ENCODE data around the gene RTP2. TPM values are rescaled to one million over a fixed set of nuclear protein-coding genes. Genes with fewer than 3 reads are reported as not detected.

Gene RTP2
- total RNA-seq, 1 donor from 2014 or later, result not detected

DNA sequence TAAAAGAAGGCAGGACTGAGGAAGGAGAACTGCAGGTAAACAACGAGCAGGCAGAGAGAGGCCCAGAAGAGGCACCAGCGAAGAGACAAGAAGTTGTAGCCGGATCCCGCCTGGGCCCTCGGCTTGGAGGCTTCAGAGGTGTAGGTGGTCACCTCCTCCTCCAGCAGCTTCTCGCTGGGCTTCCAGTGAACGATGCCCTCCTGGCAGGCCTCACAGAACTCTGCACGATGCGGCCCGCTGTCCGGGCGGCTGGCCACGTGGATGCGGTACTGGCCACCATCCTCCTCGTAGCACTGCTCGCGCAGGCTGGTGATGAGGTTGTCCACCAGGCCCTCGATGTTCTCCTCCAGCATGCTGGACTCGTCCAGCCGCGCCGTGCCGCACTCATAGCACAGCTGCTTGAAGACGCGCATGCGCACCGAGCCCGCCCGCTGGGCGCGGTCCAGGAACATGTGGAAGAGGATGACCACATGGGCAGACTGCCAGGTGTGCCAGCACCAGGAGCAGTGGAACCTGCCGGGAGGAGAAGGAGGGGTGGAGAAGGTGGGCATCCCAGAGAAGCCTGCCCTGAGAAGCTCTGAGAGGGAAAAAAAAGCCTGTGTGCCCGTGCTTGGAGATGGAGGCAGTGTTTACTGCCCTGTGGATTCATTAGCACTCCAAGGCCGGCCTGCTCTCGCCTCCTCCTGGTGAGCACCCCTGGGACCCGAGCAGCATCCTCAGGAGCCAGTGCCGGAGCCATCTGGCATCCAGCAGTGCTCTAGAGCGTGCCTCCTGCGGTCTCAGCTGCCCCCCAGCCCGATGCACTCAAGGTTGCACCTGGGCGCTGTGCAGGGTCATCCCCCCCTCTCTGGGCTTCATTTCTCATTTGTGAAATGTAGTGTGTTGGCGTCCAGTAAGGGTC, 3.6 kb downstream of the RTP2 start:
- ChIA-PET CTCF (no interaction called here), POLR2A (no interaction called here)
- TF ChIP-seq, protein P1, sequence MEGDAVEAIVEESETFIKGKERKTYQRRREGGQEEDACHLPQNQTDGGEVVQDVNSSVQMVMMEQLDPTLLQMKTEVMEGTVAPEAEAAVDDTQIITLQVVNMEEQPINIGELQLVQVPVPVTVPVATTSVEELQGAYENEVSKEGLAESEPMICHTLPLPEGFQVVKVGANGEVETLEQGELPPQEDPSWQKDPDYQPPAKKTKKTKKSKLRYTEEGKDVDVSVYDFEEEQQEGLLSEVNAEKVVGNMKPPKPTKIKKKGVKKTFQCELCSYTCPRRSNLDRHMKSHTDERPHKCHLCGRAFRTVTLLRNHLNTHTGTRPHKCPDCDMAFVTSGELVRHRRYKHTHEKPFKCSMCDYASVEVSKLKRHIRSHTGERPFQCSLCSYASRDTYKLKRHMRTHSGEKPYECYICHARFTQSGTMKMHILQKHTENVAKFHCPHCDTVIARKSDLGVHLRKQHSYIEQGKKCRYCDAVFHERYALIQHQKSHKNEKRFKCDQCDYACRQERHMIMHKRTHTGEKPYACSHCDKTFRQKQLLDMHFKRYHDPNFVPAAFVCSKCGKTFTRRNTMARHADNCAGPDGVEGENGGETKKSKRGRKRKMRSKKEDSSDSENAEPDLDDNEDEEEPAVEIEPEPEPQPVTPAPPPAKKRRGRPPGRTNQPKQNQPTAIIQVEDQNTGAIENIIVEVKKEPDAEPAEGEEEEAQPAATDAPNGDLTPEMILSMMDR (IDR thresholded peaks at IDR 0.05), result no peak
- H3K36me3 Mint-ChIP-seq (ENCODE audit: low read depth), result no peaks in the 10 kb centered on the region
- intact Hi-C loops (cut with micrococcal nuclease), result no loop called here
- H3K27me3 Mint-ChIP-seq, result peaks cover 15% of the 10 kb centered on the region
- DNase-seq (no peak), ATAC-seq (ENCODE audit: low read depth) (no peak)
- no peak overlapping the region for H3K27ac Mint-ChIP-seq
- H3K9me3 Mint-ChIP-seq, result no peaks in the 10 kb centered on the region
- no peaks in the 10 kb centered on the region for H3K4me1 Mint-ChIP-seq
- H3K4me3 Mint-ChIP-seq, result no peak overlapping the region

- Mint-ChIP-seq H3K4me1 (no peaks in the 10 kb centered on the region), H3K9me3 (no peaks in the 10 kb centered on the region), H3K27ac (no peak overlapping the region), H3K36me3 (ENCODE audit: low read depth) (no peaks in the 10 kb centered on the region), H3K4me3 (no peak overlapping the region), H3K27me3 (peaks cover 23% of the 10 kb centered on the region)
- POLR2A ChIA-PET, result no interaction called here
- intact Hi-C loops (cut with micrococcal nuclease), result no loop called here
- CTCF ChIA-PET, result no interaction called here
- ATAC-seq (ENCODE audit: low read depth) (no peak), DNase-seq (no peak)
- TF ChIP-seq, protein P1 (IDR thresholded peaks at IDR 0.05), result no peak
Measured at GRCh38 chr3:187696021-187696420, 6.3 kb downstream of the RTP2 start.

- Mint-ChIP-seq H3K4me1 (no peaks in the 10 kb centered on the region), H3K27me3 (peaks cover 23% of the 10 kb centered on the region), H3K9me3 (no peaks in the 10 kb centered on the region), H3K36me3 (ENCODE audit: low read depth) (no peaks in the 10 kb centered on the region), H3K4me3 (no peak overlapping the region), H3K27ac (no peak overlapping the region)
- ChIA-PET POLR2A (no interaction called here), CTCF (interaction anchor here (3.6 kb wide), 1 partner anchor 16 kb away, joined by 15 read pairs; no protein-coding TSS in a partner anchor)
- DNase-seq (no peak), ATAC-seq (ENCODE audit: low read depth) (no peak)
- intact Hi-C loops (cut with micrococcal nuclease), result no loop called here
- TF ChIP-seq, protein P1 (IDR thresholded peaks at IDR 0.05), result no peak
Measured at GRCh38 chr3:187695449-187695848, 6.9 kb downstream of the RTP2 start.

DNA sequence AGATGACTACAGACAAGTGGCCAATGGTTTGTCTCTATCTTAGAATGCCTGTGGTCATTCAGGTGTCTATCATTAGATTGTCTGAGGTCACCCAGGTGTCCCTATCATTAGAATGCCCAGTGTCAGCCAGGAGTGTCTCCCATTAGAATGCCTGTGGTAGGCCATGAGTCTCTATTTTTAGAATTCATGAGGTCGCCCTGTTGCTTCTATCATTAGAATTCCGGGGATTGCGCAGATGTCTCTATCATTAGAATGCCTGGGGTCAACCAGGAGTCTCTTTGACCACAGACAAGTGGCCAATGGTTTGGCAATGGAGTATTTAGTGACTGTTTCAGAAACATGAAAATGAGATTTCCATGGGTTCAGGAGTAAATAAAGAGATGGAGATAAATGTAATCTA, 7.6 kb downstream of the RTP2 start:
- H3K36me3 Mint-ChIP-seq (ENCODE audit: low read depth), result no peaks in the 10 kb centered on the region
- TF ChIP-seq, protein P1 (IDR thresholded peaks at IDR 0.05), result no peak
- no peak for DNase-seq
- H3K4me3 Mint-ChIP-seq, result no peak overlapping the region
- no peaks in the 10 kb centered on the region for H3K4me1 Mint-ChIP-seq
- CTCF ChIA-PET, result interaction anchor here (3.6 kb wide), 1 partner anchor 16 kb away, joined by 15 read pairs; no protein-coding TSS in a partner anchor
- no peaks in the 10 kb centered on the region for H3K9me3 Mint-ChIP-seq
- no peak for ATAC-seq (ENCODE audit: low read depth)
- POLR2A ChIA-PET, result no interaction called here
- intact Hi-C loops (cut with micrococcal nuclease), result no loop called here
- no peak overlapping the region for H3K27ac Mint-ChIP-seq
- peaks cover 27% of the 10 kb centered on the region for H3K27me3 Mint-ChIP-seq

DNA sequence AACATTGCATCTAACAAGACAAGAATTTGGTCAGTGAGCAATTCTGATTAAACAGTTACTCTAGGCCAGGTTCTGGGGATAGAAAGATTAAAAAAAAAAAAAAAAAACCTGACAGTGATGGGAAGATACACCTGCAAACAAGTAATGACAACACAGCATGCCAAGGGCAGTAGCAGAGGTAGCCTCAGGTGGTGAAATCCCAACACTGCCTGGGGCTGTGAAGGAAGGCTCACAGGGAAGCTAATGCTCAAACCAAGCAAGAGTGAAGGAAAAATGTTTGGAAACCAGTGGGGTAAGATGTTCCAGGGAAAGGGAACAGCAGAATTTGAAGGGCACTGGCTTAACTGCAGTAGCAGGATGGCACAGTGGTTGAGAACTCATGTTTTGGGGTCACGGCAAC, 8.9 kb downstream of the RTP2 start:
- ATAC-seq (ENCODE audit: low read depth), result no peak
- no peak for DNase-seq
- Mint-ChIP-seq H3K27me3 (peaks cover 32% of the 10 kb centered on the region), H3K27ac (no peak overlapping the region), H3K36me3 (ENCODE audit: low read depth) (no peaks in the 10 kb centered on the region), H3K9me3 (no peaks in the 10 kb centered on the region), H3K4me1 (no peaks in the 10 kb centered on the region), H3K4me3 (no peak overlapping the region)
- ChIA-PET CTCF (interaction anchor here (3.6 kb wide), 1 partner anchor 14 kb away, joined by 15 read pairs; no protein-coding TSS in a partner anchor), POLR2A (no interaction called here)
- TF ChIP-seq, protein P1 (IDR thresholded peaks at IDR 0.05), result no peak
- intact Hi-C loops (cut with micrococcal nuclease), result no loop called here

Measured in activated B cell treated with CpG ODN at 0.5 μM for 24 hours (primary cell).